ENCODE measurements around the gene KYAT1.
"Not testable (repeated sequence)": the region's sequence is repeated elsewhere in the genome, so short reads cannot be mapped to it uniquely, and the experiment has no call there.

The KYAT1 gene

DNA sequence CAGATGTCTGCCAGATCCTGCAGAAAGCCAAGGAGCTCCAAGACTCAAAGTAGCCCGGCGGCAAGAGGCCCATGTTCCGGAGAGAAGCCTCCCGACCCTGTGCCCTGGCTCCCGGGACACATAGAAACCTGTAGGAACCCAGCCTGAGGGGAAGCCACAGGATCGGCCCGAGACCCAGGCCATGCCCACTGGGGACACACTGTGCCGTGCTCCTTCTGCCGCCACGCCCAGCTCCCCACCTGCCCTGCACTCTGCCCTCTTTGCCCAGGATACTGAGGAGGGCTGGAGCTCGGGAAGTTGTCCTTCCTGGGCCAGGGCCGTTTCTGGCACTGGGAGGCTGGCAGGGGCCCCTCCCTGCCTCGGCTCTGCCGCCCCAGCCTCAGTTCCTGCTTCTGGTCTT is 73.9 kb downstream of the KYAT1 start:
- Histone ChIP-seq H3K4me3 (ENCODE audit: low read depth in 1 of 2, low read length in 2 of 2) (no peak overlapping the region), H3K4me1 (ENCODE audit: control insufficient read depth in 1 of 2, insufficient read depth in 2 of 2, low read length in 2 of 2) (no peaks in the 10 kb centered on the region), H3K27ac (ENCODE audit: low read depth, low read length) (no peak overlapping the region), H3K27me3 (ENCODE audit: control insufficient read depth in 1 of 2, insufficient read depth in 2 of 2, low read length in 2 of 2) (no peaks in the 10 kb centered on the region), H3K9me3 (ENCODE audit: control insufficient read depth in 1 of 2, low read length in 2 of 2) (no peaks in the 10 kb centered on the region), H3K36me3 (ENCODE audit: control insufficient read depth in 1 of 2, insufficient read depth in 2 of 2, low read length in 2 of 2) (peaks cover 25 to 47% of the 10 kb centered on the region in 2 donors), H3K9ac (ENCODE audit: low read depth in 1 of 2, low read length in 2 of 2) (no peak overlapping the region)

DNA sequence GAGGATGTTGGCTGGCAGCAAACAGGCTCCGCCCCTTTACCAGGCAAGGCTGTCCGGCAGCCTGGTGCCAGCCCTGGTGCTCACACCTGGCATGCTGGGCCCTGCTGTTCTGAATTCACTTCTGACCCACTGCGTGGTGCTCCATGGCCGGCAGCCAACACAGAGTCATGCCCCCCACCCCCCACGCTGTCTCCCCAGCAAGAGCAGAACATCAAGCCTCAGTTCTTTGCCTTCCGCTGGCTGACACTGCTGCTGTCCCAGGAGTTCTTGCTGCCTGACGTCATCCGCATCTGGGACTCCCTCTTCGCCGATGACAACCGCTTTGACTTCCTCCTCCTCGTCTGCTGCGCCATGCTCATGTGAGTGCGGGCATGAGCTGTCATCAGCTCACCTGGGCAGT is 76.1 kb downstream of the KYAT1 start:
- Histone ChIP-seq H3K27me3 (ENCODE audit: control insufficient read depth in 1 of 2, insufficient read depth in 2 of 2, low read length in 2 of 2) (no peaks in the 10 kb centered on the region), H3K36me3 (ENCODE audit: control insufficient read depth in 1 of 2, insufficient read depth in 2 of 2, low read length in 2 of 2) (peaks cover 25 to 59% of the 10 kb centered on the region in 2 donors), H3K4me3 (ENCODE audit: low read depth in 1 of 2, low read length in 2 of 2) (no peak overlapping the region), H3K9ac (ENCODE audit: low read depth in 1 of 2, low read length in 2 of 2) (no peak overlapping the region), H3K4me1 (ENCODE audit: control insufficient read depth in 1 of 2, insufficient read depth in 2 of 2, low read length in 2 of 2) (no peaks in the 10 kb centered on the region), H3K9me3 (ENCODE audit: control insufficient read depth in 1 of 2, low read length in 2 of 2) (no peaks in the 10 kb centered on the region), H3K27ac (ENCODE audit: low read depth, low read length) (no peak overlapping the region)

DNA sequence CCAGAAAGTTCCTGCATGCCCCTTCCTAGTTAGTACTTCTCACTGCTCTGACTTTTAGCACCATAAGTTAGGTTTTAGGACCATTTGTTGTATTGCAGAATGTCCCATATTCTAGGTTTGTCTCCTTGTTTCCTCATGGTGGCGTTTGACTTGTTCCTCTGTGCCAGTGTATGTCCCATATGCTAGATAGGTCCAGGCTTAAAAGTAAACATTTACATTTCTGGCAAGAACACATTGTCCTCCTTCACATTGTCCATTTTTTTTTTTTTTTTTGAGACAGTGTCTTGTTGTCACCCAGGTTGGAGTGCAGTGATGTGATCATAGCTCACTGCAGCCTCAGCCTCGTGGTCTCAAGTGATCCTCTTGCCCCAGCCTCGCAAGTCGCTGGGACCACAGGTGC is 79.3 kb downstream of the KYAT1 start:
- H3K27ac ChIP-seq (ENCODE audit: low read depth, low read length) = no peak overlapping the region
- no peaks in the 10 kb centered on the region for H3K9me3 ChIP-seq (ENCODE audit: control insufficient read depth in 1 of 2, low read length in 2 of 2)
- H3K4me3 ChIP-seq (ENCODE audit: low read depth in 1 of 2, low read length in 2 of 2) = no peak overlapping the region
- H3K4me1 ChIP-seq (ENCODE audit: control insufficient read depth in 1 of 2, insufficient read depth in 2 of 2, low read length in 2 of 2) = no peaks in the 10 kb centered on the region
- H3K27me3 ChIP-seq (ENCODE audit: control insufficient read depth in 1 of 2, insufficient read depth in 2 of 2, low read length in 2 of 2) = no peaks in the 10 kb centered on the region
- peaks cover 33 to 72% of the 10 kb centered on the region in 2 donors for H3K36me3 ChIP-seq (ENCODE audit: control insufficient read depth in 1 of 2, insufficient read depth in 2 of 2, low read length in 2 of 2)
- no peak overlapping the region for H3K9ac ChIP-seq (ENCODE audit: low read depth in 1 of 2, low read length in 2 of 2)

- no peaks in the 10 kb centered on the region for H3K9me3 ChIP-seq (ENCODE audit: control insufficient read depth in 1 of 2, low read length in 2 of 2)
- H3K4me3 ChIP-seq (ENCODE audit: low read depth in 1 of 2, low read length in 2 of 2) = no peak overlapping the region
- H3K36me3 ChIP-seq (ENCODE audit: control insufficient read depth in 1 of 2, insufficient read depth in 2 of 2, low read length in 2 of 2) = peaks cover 23 to 60% of the 10 kb centered on the region in 2 donors
- no peaks in the 10 kb centered on the region for H3K4me1 ChIP-seq (ENCODE audit: control insufficient read depth in 1 of 2, insufficient read depth in 2 of 2, low read length in 2 of 2)
- H3K9ac ChIP-seq (ENCODE audit: low read depth in 1 of 2, low read length in 2 of 2) = no peak overlapping the region
- H3K27me3 ChIP-seq (ENCODE audit: control insufficient read depth in 1 of 2, insufficient read depth in 2 of 2, low read length in 2 of 2) = no peaks in the 10 kb centered on the region
- H3K27ac ChIP-seq (ENCODE audit: low read depth, low read length) = no peak overlapping the region
Observed at GRCh38 chr9:128800061-128800460, 81.7 kb downstream of the KYAT1 start.

GRCh38 chr9:128798896-128799295 is 82.9 kb downstream of the KYAT1 start:
- no peaks in the 10 kb centered on the region for H3K4me1 ChIP-seq (ENCODE audit: control insufficient read depth in 1 of 2, insufficient read depth in 2 of 2, low read length in 2 of 2)
- no peak overlapping the region for H3K4me3 ChIP-seq (ENCODE audit: low read depth in 1 of 2, low read length in 2 of 2)
- H3K27ac ChIP-seq (ENCODE audit: low read depth, low read length) = no peak overlapping the region
- H3K36me3 ChIP-seq (ENCODE audit: control insufficient read depth in 1 of 2, insufficient read depth in 2 of 2, low read length in 2 of 2) = peaks cover 20 to 66% of the 10 kb centered on the region in 2 donors
- no peaks in the 10 kb centered on the region for H3K9me3 ChIP-seq (ENCODE audit: control insufficient read depth in 1 of 2, low read length in 2 of 2)
- H3K9ac ChIP-seq (ENCODE audit: low read depth in 1 of 2, low read length in 2 of 2) = no peak overlapping the region
- H3K27me3 ChIP-seq (ENCODE audit: control insufficient read depth in 1 of 2, insufficient read depth in 2 of 2, low read length in 2 of 2) = no peaks in the 10 kb centered on the region

DNA sequence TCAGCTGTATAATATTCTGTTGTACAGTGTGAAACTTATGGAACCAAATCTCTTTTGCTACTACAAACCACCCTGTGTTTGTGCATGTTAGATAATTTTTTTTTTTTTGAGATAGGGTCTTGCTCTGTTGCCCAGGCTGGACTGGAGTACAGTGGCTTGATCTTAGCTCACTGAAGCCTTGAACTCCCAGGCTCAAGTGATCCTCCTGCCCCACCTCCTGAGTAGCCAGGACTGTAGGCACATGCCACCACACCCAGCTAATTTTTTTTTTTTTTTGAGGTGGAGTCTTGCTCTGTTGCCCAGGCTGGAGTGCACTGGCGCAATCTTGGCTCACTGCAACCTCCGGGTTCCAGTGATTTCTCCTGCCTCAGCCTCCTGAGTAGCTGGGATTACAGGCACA is 86.8 kb downstream of the KYAT1 start:
- not testable (repeated sequence) for H3K9me3 ChIP-seq (ENCODE audit: control insufficient read depth in 1 of 2, low read length in 2 of 2)
- peaks cover 29 to 73% of the 10 kb centered on the region in 2 donors for H3K36me3 ChIP-seq (ENCODE audit: control insufficient read depth in 1 of 2, insufficient read depth in 2 of 2, low read length in 2 of 2)

DNA sequence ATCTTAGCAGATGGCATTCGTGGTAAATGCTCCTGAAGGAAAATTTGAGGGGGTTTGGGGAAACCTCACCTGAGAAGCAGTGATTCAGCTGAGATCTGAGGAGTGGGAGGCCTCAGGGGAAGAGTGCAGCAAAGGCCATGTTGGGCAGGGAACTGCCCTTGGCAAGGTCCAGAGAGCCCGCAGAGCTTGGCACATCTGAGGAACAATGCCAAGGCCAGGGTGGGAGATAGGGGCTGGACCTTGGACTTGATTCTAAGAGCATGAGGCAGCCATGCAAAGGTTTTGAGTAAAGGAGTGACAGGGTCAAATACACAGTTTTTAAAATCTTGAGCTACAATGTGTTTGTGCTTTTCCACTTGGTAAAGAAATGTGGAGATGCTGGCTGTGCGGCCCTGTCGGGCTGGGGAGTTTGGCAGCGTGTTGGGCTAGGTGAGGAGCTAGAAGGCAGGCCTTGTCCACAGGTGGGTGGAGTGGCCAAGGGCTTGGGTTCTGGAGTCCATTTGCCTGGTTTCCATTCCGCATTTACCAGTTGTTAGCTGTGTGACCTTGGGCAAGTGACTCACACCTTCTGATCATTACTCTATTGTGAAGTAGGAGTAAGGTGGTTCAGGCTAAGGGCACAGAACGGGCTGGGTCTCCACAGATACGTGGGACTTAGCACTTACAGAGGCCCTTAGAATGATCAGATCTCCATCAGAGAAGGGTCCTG is 88.6 kb downstream of the KYAT1 start:
- no peak overlapping the region for H3K9ac ChIP-seq (ENCODE audit: low read depth in 1 of 2, low read length in 2 of 2)
- no peaks in the 10 kb centered on the region for H3K27me3 ChIP-seq (ENCODE audit: control insufficient read depth in 1 of 2, insufficient read depth in 2 of 2, low read length in 2 of 2)
- peaks cover 17 to 56% of the 10 kb centered on the region in 2 donors for H3K36me3 ChIP-seq (ENCODE audit: control insufficient read depth in 1 of 2, insufficient read depth in 2 of 2, low read length in 2 of 2)
- peaks cover 6 to 10% of the 10 kb centered on the region in 2 donors for H3K4me1 ChIP-seq (ENCODE audit: control insufficient read depth in 1 of 2, insufficient read depth in 2 of 2, low read length in 2 of 2)
- H3K27ac ChIP-seq (ENCODE audit: low read depth, low read length) = no peak overlapping the region
- H3K4me3 ChIP-seq (ENCODE audit: low read depth in 1 of 2, low read length in 2 of 2) = peak overlapping the region in 1 of 2 donors; percentile 6
- no peaks in the 10 kb centered on the region for H3K9me3 ChIP-seq (ENCODE audit: control insufficient read depth in 1 of 2, low read length in 2 of 2)

More for the DNA sequence above, 86.8 kb downstream of the KYAT1 start:
- H3K27me3 ChIP-seq (ENCODE audit: control insufficient read depth in 1 of 2, insufficient read depth in 2 of 2, low read length in 2 of 2); H3K27ac ChIP-seq (ENCODE audit: low read depth, low read length); H3K4me1 ChIP-seq (ENCODE audit: control insufficient read depth in 1 of 2, insufficient read depth in 2 of 2, low read length in 2 of 2); H3K9ac ChIP-seq (ENCODE audit: low read depth in 1 of 2, low read length in 2 of 2); H3K4me3 ChIP-seq (ENCODE audit: low read depth in 1 of 2, low read length in 2 of 2): not testable (repeated sequence)

DNA sequence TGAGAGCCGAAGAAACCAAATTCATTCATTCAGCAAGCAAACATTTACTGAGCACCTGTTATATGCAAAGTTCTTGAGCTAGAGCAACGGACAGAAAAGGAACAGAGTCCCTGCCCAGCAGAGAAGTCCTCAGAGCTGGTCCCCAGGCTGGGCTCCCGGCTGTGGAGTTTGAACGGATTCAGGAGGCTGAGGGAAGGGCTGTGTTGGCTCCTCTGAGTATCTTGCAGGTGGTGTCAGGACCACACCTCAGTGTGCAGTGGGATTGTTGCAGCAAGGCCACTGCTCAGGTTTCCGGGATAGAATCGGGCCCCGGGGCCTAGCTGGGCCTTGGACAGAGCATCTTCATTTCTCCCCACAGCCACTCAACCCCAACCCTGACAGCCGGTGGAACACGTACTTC is 89.6 kb downstream of the KYAT1 start:
- H3K4me1 ChIP-seq (ENCODE audit: control insufficient read depth in 1 of 2, insufficient read depth in 2 of 2, low read length in 2 of 2) = peaks cover 12 to 15% of the 10 kb centered on the region in 2 donors
- H3K9ac ChIP-seq (ENCODE audit: low read depth in 1 of 2, low read length in 2 of 2) = no peak overlapping the region
- no peaks in the 10 kb centered on the region for H3K9me3 ChIP-seq (ENCODE audit: control insufficient read depth in 1 of 2, low read length in 2 of 2)
- H3K4me3 ChIP-seq (ENCODE audit: low read depth in 1 of 2, low read length in 2 of 2) = no peak overlapping the region
- no peaks in the 10 kb centered on the region for H3K27me3 ChIP-seq (ENCODE audit: control insufficient read depth in 1 of 2, insufficient read depth in 2 of 2, low read length in 2 of 2)
- H3K36me3 ChIP-seq (ENCODE audit: control insufficient read depth in 1 of 2, insufficient read depth in 2 of 2, low read length in 2 of 2) = peaks cover 17 to 52% of the 10 kb centered on the region in 2 donors
- no peak overlapping the region for H3K27ac ChIP-seq (ENCODE audit: low read depth, low read length)

DNA sequence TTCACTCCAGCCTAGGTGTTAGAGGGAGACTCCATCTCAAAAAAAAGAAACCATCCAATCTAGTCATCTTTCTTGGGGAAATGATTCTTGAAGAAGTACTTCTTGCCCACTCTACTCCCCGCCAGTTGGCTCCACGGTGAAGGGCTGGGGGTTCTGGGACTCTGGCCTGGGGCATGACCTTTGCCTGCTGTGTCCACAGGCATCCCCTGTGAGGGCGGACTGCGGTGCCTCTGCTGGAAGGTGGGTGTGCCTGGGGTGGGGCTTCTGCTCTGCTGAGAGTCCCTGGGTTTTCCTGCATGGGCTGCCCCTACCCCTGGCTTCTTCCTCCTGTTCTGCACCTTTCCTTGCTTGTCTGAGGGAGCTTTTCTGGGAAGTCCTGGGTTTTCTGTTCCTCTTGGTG is 91.2 kb downstream of the KYAT1 start:
- Histone ChIP-seq H3K27ac (ENCODE audit: low read depth, low read length) (no peak overlapping the region), H3K36me3 (ENCODE audit: control insufficient read depth in 1 of 2, insufficient read depth in 2 of 2, low read length in 2 of 2) (peaks cover 17 to 47% of the 10 kb centered on the region in 2 donors), H3K27me3 (ENCODE audit: control insufficient read depth in 1 of 2, insufficient read depth in 2 of 2, low read length in 2 of 2) (no peaks in the 10 kb centered on the region), H3K4me1 (ENCODE audit: control insufficient read depth in 1 of 2, insufficient read depth in 2 of 2, low read length in 2 of 2) (peaks cover 15 to 17% of the 10 kb centered on the region in 2 donors), H3K9ac (ENCODE audit: low read depth in 1 of 2, low read length in 2 of 2) (no peak overlapping the region), H3K9me3 (ENCODE audit: control insufficient read depth in 1 of 2, low read length in 2 of 2) (no peaks in the 10 kb centered on the region), H3K4me3 (ENCODE audit: low read depth in 1 of 2, low read length in 2 of 2) (no peak overlapping the region)

DNA sequence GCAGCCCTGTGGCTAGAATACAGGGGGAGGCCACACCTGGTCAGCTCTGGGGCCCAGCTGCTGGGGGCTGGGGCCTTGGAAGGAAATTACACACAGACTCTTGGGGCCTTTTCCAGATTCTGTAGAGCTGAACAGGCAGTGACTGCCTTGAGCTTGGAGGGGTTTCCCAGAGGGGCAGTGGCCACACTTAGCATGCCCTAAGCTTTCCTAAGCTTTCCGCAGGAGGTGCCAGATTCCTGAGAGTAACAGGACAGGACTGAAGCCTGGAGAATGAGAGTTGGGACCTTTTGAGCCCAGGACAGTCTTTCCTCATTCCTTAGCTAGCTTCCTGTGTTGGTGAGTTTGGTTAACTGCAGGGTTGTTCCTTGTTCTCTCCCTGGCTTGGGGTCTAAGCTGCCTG is 93.3 kb downstream of the KYAT1 start:
- peak overlapping the region in 1 of 2 donors; percentile 54 for H3K9ac ChIP-seq (ENCODE audit: low read depth in 1 of 2, low read length in 2 of 2)

More for the DNA sequence above, 93.3 kb downstream of the KYAT1 start:
- no peak overlapping the region for H3K27ac ChIP-seq (ENCODE audit: low read depth, low read length)
- H3K4me3 ChIP-seq (ENCODE audit: low read depth in 1 of 2, low read length in 2 of 2) = peak overlapping the region; percentile 92 to 97
- H3K36me3 ChIP-seq (ENCODE audit: control insufficient read depth in 1 of 2, insufficient read depth in 2 of 2, low read length in 2 of 2) = peaks cover 17 to 32% of the 10 kb centered on the region in 2 donors
- no peaks in the 10 kb centered on the region for H3K27me3 ChIP-seq (ENCODE audit: control insufficient read depth in 1 of 2, insufficient read depth in 2 of 2, low read length in 2 of 2)
- H3K9me3 ChIP-seq (ENCODE audit: control insufficient read depth in 1 of 2, low read length in 2 of 2) = no peaks in the 10 kb centered on the region
- peaks cover 15 to 17% of the 10 kb centered on the region in 2 donors for H3K4me1 ChIP-seq (ENCODE audit: control insufficient read depth in 1 of 2, insufficient read depth in 2 of 2, low read length in 2 of 2)

Measured in duodenal mucosa (tissue), 2 donors.